GM08714 (cell line): ENCODE data around the gene ASNSD1.

Experiments
- H3K4me3 ChIP-seq: fragments of 200-500 bp; sonication (Bioruptor generic); 2 replicates; pipeline ENCODE4 v1.5.1; 2014; ENCODE audit warnings: mild to moderate bottlenecking, low read length, inconsistent platforms
- ZNF274 ChIP-seq: IDR thresholded peaks from 2 replicates; pipeline ENCODE4 v1.6.1; 2012; ENCODE audit warnings: mild to moderate bottlenecking, low read depth, low read length

The ASNSD1 gene

DNA sequence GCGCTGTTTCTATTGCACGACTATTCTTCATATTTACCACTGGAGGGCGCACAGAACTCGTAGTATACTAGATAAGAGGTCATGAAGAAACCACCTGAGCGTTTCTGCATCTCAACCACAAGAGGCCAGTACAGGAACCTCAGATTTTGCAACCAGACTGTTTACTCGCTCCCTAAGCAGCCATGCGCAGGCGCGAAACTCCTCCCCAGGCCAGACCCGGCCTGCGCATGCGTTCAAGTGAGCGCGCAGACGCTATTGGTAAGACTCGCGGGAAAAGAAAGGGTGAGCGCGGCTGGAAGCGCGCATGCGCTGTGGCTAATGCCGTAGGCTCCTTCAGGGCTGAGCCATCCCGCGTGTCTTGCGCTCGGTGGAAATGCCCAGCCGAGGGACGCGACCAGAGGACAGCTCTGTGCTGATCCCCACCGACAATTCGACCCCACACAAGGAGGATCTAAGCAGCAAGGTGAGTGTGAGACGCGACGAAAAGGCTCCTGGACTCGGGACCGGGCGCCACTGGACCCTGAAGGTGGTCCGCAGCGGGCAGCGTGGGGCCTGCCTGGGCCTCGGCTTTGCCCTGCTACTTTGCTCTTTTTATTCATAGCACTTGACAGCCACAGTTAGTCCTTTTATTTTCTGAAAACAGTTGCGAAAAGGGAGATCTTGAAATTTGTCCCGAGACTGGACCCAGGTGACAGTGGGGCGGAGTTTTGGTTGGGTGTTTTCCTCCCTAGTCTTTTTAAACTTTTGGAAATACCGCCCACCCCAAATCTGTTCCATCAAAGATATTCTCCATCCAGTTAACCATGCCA lies at the start of gene ASNSD1:
ASNSD1 (plus strand) TSS at position 312 of the 809 bp plus-strand sequence. CDS start 4,674 bp downstream, outside the sequence.
- peak within 1 kb of the TSS; percentile 93 for H3K4me3 ChIP-seq
- TF ChIP-seq ZNF274 = no peak

- no peak overlapping the region for H3K4me3 ChIP-seq
- TF ChIP-seq ZNF274 = no peak
These were observed 48.1 kb upstream of the ASNSD1 start for GRCh38 chr2:189613077-189613636.

- no peak for TF ChIP-seq ZNF274
- no peak overlapping the region for H3K4me3 ChIP-seq
These were observed 47.4 kb upstream of the ASNSD1 start for GRCh38 chr2:189613650-189614420.

DNA sequence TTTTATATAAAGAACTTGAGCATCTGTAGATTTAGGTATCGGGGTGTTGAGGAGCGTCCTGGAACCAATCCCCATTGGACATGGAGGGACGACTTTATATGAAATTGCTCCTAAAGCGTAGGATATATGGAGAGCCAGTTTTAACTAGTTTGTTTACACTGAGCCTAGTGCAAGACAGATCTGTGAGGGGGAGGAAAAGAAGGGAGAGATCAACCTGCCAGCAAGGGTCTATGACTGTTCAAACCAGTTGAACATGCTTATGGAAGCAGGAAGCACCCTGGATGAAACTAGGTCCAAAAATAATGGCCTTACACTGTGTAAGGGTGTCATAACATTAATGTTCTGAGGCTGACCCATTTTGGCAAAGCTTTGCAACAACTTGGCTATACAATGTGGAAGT lies 46.7 kb upstream of the ASNSD1 start:
- H3K4me3 ChIP-seq = no peak overlapping the region
- no peak for TF ChIP-seq ZNF274

DNA sequence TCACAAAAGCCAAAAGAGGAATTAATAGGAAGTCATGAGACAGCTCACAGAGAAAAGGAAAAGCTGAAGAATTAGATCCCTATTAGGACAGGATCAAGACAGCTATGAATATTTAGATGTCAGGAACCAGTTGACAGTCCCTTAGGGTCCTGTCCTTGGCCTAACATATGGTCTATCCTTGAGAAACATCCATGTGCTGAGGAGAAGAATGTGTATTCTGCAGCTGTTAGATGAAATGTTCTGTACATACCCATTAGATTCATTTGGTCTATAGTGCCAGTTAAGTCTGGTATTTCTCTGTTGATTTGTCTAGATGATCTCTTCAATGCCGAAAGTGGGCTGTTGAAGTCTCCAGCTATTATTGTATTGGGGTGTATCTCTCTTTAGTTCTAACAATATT lies 43.1 kb upstream of the ASNSD1 start:
- TF ChIP-seq ZNF274 = no peak
- H3K4me3 ChIP-seq = no peak overlapping the region

DNA sequence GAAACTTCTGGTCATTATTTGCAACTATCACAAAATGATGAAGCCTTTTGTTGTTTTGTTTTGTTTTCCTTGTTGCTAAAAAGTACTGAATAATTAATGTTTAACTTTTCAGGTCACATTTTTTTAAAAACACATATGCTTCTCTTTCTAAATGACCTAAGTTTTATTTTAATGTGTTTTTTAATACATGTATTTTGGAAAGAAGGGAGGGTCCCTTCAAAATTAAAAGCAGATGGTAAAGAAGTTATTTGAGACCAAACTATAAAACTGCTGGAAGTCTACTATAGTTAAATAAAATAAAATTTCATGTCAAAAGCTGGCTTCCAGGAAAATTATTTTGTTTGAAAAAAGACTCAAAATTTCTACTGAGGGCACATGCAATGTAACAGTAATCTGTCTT lies 39.5 kb upstream of the ASNSD1 start:
- H3K4me3 ChIP-seq = no peak overlapping the region
- TF ChIP-seq ZNF274 = no peak

DNA sequence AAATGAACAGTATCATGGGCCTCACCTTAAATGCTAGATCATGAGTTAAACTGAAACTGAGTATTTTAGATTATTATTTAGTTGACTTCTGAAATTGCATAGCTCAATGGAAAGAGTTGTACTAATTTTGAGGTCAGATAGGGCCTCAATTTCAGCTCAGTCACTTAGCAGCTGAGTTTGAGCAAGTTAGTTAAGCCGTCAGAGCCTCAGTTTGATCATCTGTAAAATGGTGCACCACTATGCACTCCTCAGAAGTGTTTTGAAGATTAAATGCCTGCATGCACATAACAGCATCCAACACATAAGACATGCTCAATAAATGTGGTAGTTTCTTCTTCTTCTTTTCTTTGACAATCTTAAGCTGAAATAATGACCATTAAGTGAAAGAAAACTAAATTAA lies 38.2 kb upstream of the ASNSD1 start:
- no peak overlapping the region for H3K4me3 ChIP-seq
- TF ChIP-seq ZNF274 = no peak

- H3K4me3 ChIP-seq = no peak overlapping the region
- no peak for TF ChIP-seq ZNF274
These were observed 36.5 kb upstream of the ASNSD1 start for GRCh38 chr2:189624648-189625355.

DNA sequence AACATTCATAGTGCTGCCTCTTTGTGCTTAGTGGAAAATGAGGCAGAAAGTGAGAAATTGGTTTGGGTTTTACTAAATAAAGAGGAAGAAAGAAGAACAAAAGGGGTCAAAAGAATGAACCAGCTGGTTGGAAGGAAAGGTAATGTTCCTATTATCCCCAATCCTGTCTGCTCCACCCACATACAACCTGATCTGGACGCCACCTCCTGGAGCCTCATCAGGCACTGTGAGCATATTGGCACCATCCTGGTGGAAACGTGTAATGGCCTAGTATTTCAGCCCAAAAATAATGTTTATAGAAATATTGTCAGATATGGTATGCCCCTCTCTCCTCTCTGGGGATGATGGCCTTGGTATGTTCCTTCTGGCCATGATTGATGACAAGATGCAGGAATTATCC lies 35.6 kb upstream of the ASNSD1 start:
- TF ChIP-seq ZNF274 = no peak
- no peak overlapping the region for H3K4me3 ChIP-seq

- no peak overlapping the region for H3K4me3 ChIP-seq
- TF ChIP-seq ZNF274 = no peak
These were observed 33.5 kb upstream of the ASNSD1 start for GRCh38 chr2:189627789-189628188.

GRCh38 chr2:189628817-189629530 lies 32.3 kb upstream of the ASNSD1 start:
- no peak for TF ChIP-seq ZNF274
- H3K4me3 ChIP-seq = no peak overlapping the region

GRCh38 chr2:189629531-189630453 lies 31.5 kb upstream of the ASNSD1 start:
- no peak for TF ChIP-seq ZNF274
- no peak overlapping the region for H3K4me3 ChIP-seq

- no peak for TF ChIP-seq ZNF274
- no peak overlapping the region for H3K4me3 ChIP-seq
These were observed 29.4 kb upstream of the ASNSD1 start for GRCh38 chr2:189631849-189632248.
